Body of pancreas (tissue), 4 donors: Measurements from ENCODE around the gene USP36.

Experiments
- CTCF ChIP-seq, 7 experiments: fragments of 450-650 bp in 4 of 7; fragments of 200-600 bp in 3 of 7; sonication (generic) in 3 of 7; IDR thresholded peaks; one replicate each; pipeline ENCODE4 v1.5.1; 2016 to 2019; ENCODE audit warnings: antibody characterized with exemption in 7 of 7
- POLR2A ChIP-seq, 3 donors: fragments of 450-650 bp; IDR thresholded peaks; one replicate each; pipeline ENCODE4 v1.6.1; 2016; ENCODE audit warnings: antibody characterized with exemption in 3 of 3, mild to moderate bottlenecking in 2 of 3

- TF ChIP-seq CTCF (IDR thresholded peaks at IDR 0.05) (no peak), POLR2A (IDR thresholded peaks at IDR 0.05) (no peak)
Observed at GRCh38 chr17:78834571-78834970, 6.0 kb downstream of the USP36 start.
